ENCODE results near the gene SPAG9. TPM values are rescaled to one million over a fixed set of nuclear protein-coding genes. Genes with fewer than 3 reads are reported as not detected.

Gene SPAG9
- total and polyA plus RNA-seq, 8 donors, result 105 to 147 (median 116) TPM

DNA sequence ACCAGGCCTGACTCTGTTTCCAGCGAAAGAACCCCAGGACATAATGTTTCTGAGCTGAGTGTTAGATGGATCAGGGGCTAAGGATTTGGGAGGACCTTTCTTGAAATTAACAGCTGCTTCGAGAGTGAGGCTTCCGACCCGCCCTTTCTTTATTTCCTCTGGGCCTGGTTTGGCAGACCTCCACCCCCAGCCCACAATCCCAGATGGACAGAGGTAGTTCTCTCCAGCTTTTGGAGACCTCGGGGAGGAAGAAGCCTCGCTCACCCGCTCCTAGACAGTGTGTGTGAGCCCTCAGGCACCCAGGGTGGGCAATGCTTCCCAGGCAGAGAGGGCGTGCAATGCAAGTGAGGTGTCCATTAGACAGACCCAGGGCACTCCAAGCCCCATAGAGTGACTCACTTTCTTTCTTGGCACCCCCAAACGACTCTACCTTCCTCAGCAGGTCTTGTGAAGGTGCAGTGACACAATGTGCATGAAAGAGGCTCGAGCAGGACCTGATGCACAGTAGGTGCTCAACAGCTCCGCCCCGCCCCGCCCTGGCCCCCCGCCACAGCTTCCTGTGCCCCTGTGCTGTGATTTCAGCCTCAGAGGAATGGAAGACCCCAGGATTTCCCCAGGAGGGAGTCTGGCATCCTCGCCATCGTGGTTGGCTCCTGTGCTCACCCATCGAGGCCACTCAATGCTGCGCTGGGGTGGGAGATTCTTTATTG lies 203.8 kb downstream of the SPAG9 start:
- ATAC-seq, result no peak
- Histone ChIP-seq H3K9me3 (no peaks in the 10 kb centered on the region), H3K36me3 (no peaks in the 10 kb centered on the region), H3K27me3 (no peaks in the 10 kb centered on the region), H3K4me3 (no peak overlapping the region), H3K4me1 (peaks cover 0 to 38% of the 10 kb centered on the region in 2 donors), H3K27ac (no peak overlapping the region)
- TF ChIP-seq CTCF (IDR thresholded peaks at IDR 0.05), result no peak
- intact Hi-C loops (cut with DNase I), result no loop called here
- DNase-seq, result no peak

DNA sequence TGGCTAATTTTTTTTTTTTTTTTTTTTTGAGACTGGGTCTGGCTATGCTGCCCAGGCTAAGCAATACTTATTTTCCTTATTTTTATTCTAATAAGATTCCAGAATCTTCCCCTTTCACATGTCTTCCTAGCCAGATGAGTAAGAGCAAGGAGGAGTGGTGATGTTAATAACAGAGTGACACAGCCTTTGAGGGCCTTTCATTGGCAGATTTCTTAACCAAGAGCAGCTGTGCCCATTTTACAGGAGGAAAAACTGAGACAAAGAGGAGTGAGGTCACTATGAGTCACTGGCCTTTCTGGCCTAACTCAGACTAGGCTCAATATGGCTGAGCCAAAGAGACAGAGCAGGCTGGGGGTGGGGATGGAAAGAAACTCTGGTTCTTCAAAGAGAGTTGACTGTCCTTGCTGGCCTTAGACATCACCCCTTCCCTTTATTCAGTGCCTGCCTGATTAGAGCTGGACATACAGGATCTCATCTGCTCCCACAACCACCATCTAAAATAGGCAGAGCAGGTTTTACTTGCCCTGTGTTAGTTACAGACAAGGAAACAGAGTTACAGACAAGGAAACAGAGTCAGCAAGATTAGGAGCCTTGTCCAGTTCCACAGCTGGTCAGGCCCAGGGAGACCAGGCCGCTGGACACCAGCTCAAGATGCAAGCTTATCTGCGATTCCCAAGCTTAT lies 204.5 kb downstream of the SPAG9 start:
- intact Hi-C loops (cut with DNase I), result no loop called here
- no peak for TF ChIP-seq CTCF (IDR thresholded peaks at IDR 0.05)

DNA sequence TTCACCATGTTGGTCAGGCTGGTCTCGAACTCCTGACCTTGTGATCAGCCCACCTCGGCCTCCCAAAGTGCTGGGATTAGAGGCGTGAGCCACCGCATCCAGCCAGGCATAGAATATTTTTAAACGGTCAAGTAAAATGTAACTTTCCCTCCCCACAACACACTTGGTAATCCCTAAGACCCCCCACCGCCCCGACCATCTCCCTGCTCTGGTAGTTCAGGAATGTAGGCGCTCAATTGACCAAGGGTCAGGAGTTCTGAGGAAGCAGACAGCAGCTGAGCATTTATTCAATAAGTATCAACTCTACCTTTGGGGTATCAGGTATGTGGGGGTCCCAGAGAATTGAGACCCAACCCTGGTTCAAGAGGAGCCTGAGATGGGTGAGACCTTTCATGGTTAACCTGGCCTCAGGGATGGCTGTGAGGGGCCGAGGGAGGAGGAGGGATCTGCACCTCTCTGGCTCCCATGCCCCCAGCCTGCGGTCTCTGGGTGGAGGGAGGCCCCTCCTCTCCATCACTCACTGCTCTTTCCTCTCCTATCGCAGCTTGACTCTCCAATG lies 206.1 kb downstream of the SPAG9 start:
- ATAC-seq (no peak), DNase-seq (no peak)
- Histone ChIP-seq H3K4me1 (peaks cover 0 to 43% of the 10 kb centered on the region in 2 donors), H3K9me3 (no peaks in the 10 kb centered on the region), H3K27ac (no peak overlapping the region), H3K36me3 (no peaks in the 10 kb centered on the region), H3K27me3 (no peaks in the 10 kb centered on the region), H3K4me3 (no peak overlapping the region)
- intact Hi-C loops (cut with DNase I), result no loop called here
- TF ChIP-seq CTCF (IDR thresholded peaks at IDR 0.05), result no peak

More for the DNA sequence above, 204.5 kb downstream of the SPAG9 start:
- no peak overlapping the region for H3K4me3 ChIP-seq
- no peaks in the 10 kb centered on the region for H3K36me3 ChIP-seq
- H3K9me3 ChIP-seq, result no peaks in the 10 kb centered on the region
- no peak for ATAC-seq
- H3K4me1 ChIP-seq, result peaks cover 0 to 40% of the 10 kb centered on the region in 2 donors
- no peaks in the 10 kb centered on the region for H3K27me3 ChIP-seq
- no peak for DNase-seq
- no peak overlapping the region for H3K27ac ChIP-seq

DNA sequence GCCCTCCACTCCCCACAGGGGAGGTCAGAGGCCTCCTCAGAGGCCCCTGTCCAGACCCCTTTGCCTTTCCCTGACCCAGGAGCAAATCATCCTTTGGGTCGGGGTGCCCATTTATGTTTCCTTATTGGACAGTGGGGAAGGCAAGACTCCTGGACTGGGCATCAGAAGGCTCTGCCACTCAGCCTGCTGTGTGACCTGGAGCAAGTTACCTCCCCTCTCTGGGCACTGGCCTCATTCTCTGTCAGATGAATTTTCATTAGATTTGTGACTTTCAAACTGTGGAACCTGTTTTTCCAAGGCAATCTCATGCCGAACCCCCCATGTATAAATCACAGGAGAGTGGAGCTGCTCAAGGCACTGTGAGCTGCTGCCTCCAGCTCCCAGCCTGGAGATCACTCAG lies 207.5 kb downstream of the SPAG9 start:
- ATAC-seq (no peak), DNase-seq (no peak)
- no peak overlapping the region for H3K27ac ChIP-seq
- H3K27me3 ChIP-seq, result no peaks in the 10 kb centered on the region
- no peak for TF ChIP-seq CTCF (IDR thresholded peaks at IDR 0.05)
- H3K36me3 ChIP-seq, result no peaks in the 10 kb centered on the region
- H3K9me3 ChIP-seq, result no peaks in the 10 kb centered on the region
- peaks cover 0 to 42% of the 10 kb centered on the region in 2 donors for H3K4me1 ChIP-seq
- no peak overlapping the region for H3K4me3 ChIP-seq
- intact Hi-C loops (cut with DNase I), result no loop called here

Other genes starting within 250 kb of the SPAG9 start
- 100 to 1,000 TPM in 1 of 2 donors, 10 to 100 TPM in 1; 66.8 to 131 TPM for gene NME1, start 32.7 kb upstream of the SPAG9 start, total RNA-seq
- 10 to 100 TPM; 47.7 to 67.8 (median 54.6) TPM for gene NME1, start 32.7 kb upstream of the SPAG9 start, polyA plus RNA-seq (ENCODE audit: insufficient read length in 6 of 6)
- 100 to 1,000 TPM; 451 to 546 TPM for gene NME2, start 45.5 kb upstream of the SPAG9 start, total RNA-seq
- gene NME2, start 45.5 kb upstream of the SPAG9 start, polyA plus RNA-seq (ENCODE audit: insufficient read length in 6 of 6), result 100 to 1,000 TPM; 247 to 326 (median 289) TPM
- gene MBTD1, start 139.2 kb upstream of the SPAG9 start, total RNA-seq, result 10 to 100 TPM; 10.0 to 11.8 TPM
- gene MBTD1, start 139.2 kb upstream of the SPAG9 start, polyA plus RNA-seq (ENCODE audit: insufficient read length in 6 of 6), result 10 to 100 TPM; 49.2 to 64.9 (median 52.9) TPM
- 10 to 100 TPM; 21.1 to 31.0 TPM for gene UTP18, start 139.7 kb upstream of the SPAG9 start, total RNA-seq
- gene UTP18, start 139.7 kb upstream of the SPAG9 start, polyA plus RNA-seq (ENCODE audit: insufficient read length in 6 of 6), result 10 to 100 TPM; 36.8 to 52.9 (median 41.4) TPM